NCI-H510A (cell line): ENCODE data around the gene CTNNBL1.
"Not testable (repeated sequence)": the region's sequence is repeated elsewhere in the genome, so short reads cannot be mapped to it uniquely, and the experiment has no call there.

Experiments
- DNase-seq: peaks from one replicate; lab custom pipeline; 2025; lab: John Stamatoyannopoulos, UW

CTNNBL1 gene

GRCh38 chr20:37711994-37712964 is 18.4 kb downstream of the CTNNBL1 start:
- no peak for DNase-seq

GRCh38 chr20:37713396-37713795 is 19.6 kb downstream of the CTNNBL1 start:
- DNase-seq: no peak

GRCh38 chr20:37714978-37715672 is 21.3 kb downstream of the CTNNBL1 start:
- no peak for DNase-seq

GRCh38 chr20:37721751-37722150 is 27.9 kb downstream of the CTNNBL1 start:
- no peak for DNase-seq

GRCh38 chr20:37722312-37722711 is 28.5 kb downstream of the CTNNBL1 start:
- not testable (repeated sequence) for DNase-seq

- DNase-seq: no peak
These were observed 29.8 kb downstream of the CTNNBL1 start for GRCh38 chr20:37723668-37724067.

- no peak for DNase-seq
These were observed 31.3 kb downstream of the CTNNBL1 start for GRCh38 chr20:37725165-37725564.

- no peak for DNase-seq
These were observed 32.0 kb downstream of the CTNNBL1 start for GRCh38 chr20:37725855-37726254.

- DNase-seq: no peak
These were observed 32.5 kb downstream of the CTNNBL1 start for GRCh38 chr20:37726321-37726720.

GRCh38 chr20:37726971-37727956 is 33.4 kb downstream of the CTNNBL1 start:
- no peak for DNase-seq

GRCh38 chr20:37727957-37728634 is 34.3 kb downstream of the CTNNBL1 start:
- no peak for DNase-seq

- DNase-seq: no peak
These were observed 34.8 kb downstream of the CTNNBL1 start for GRCh38 chr20:37728635-37728983.

- no peak for DNase-seq
These were observed 35.6 kb downstream of the CTNNBL1 start for GRCh38 chr20:37729452-37729851.

GRCh38 chr20:37729909-37730308 is 36.1 kb downstream of the CTNNBL1 start:
- DNase-seq: no peak

GRCh38 chr20:37733416-37733815 is 39.6 kb downstream of the CTNNBL1 start:
- DNase-seq: no peak

- no peak for DNase-seq
These were observed 40.6 kb downstream of the CTNNBL1 start for GRCh38 chr20:37734228-37734985.

GRCh38 chr20:37735541-37735940 is 41.7 kb downstream of the CTNNBL1 start:
- DNase-seq: no peak

- no peak for DNase-seq
These were observed 42.3 kb downstream of the CTNNBL1 start for GRCh38 chr20:37736132-37736531.

- DNase-seq: no peak
These were observed 44.1 kb downstream of the CTNNBL1 start for GRCh38 chr20:37737826-37738420.

- no peak for DNase-seq
These were observed 47.2 kb downstream of the CTNNBL1 start for GRCh38 chr20:37741055-37741454.
